ENCODE data around the gene HHATL.

HHATL gene

DNA sequence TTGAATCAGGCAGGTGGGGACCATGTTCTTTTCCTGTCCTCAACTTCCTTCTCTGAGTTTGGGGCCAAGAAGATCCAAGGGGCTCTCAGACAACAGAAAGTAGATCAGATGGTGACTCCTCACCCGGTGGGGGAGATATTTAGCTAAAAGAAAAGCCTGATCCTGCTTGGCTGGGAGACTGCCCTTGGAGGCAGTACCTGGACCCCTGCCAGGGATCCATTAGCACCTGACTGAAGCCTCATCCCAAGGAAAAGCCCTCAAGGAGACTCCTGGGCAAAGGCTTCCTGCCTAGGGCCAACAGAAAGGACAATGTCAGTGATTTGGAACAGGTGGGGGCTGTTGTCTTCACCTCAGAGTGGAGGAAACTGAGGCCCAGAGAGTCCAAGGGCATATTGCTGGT lies 33.5 kb upstream of the HHATL start:
- Histone ChIP-seq H3K36me3 (ENCODE audit: insufficient read depth, low read length) (no peaks in the 10 kb centered on the region), H3K27ac (no peak overlapping the region), H3K4me3 (no peak overlapping the region), H3K9ac (ENCODE audit: insufficient read length) (no peak overlapping the region), H3K9me3 (ENCODE audit: low read depth, low read length) (no peaks in the 10 kb centered on the region)
- TF ChIP-seq EZH2 (IDR thresholded peaks at IDR 0.05): no peak
- no peak for DNase-seq (ENCODE audit: low read depth, low spot score)

DNA sequence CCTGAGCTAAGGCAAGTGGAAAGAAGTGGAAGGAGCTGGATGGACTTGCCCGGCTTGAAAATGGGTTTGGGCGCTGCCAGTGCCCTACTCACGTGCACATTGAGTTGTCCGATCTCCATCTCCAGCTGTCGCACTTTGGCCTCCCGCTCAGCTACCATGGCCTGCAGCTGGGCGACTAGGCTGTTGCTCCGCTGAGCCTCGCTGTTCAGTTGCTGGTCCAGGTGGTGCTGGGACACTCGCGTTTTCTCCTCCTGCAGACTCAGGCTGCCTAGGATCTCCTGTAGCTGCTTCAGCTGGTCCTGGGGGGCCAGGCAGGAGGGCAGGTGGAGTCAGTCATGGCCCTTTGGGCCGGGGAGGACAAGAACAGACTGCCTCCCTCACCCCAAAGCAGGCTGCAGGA lies 33.0 kb upstream of the HHATL start:
- Histone ChIP-seq H3K36me3 (ENCODE audit: insufficient read depth, low read length) (no peaks in the 10 kb centered on the region), H3K9ac (ENCODE audit: insufficient read length) (no peak overlapping the region), H3K27ac (no peak overlapping the region), H3K9me3 (ENCODE audit: low read depth, low read length) (no peaks in the 10 kb centered on the region), H3K4me3 (no peak overlapping the region)
- no peak for DNase-seq (ENCODE audit: low read depth, low spot score)
- TF ChIP-seq FOXP2 (optimal IDR thresholded peaks at IDR 0.05; ENCODE audit: control extremely low read depth, extremely low read length, insufficient read depth): no peak
- no peak for TF ChIP-seq EZH2 (IDR thresholded peaks at IDR 0.05)
- no peak for TF ChIP-seq POLR2AphosphoS5 (IDR thresholded peaks at IDR 0.05; ENCODE audit: borderline replicate concordance, low read depth, low read length)

DNA sequence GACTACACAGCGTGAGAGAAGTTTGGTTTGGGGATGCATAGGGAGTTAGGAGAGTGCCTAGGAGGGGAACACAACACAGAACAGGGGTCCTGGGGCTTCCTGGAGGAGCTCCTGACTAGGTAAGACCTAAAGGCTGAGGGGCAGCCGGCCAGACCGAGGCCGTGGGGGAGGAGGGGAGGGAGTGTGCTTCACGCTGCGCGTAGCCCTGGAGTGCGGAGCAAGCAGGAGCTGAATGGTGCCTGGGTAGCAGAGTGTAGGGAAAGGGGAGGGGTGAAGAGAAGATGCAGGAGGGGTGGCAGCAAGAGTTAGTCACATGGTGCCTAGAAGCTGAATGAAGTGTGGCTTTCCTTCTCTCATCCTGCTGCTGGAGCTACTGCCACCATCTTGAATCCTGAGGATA lies 32.4 kb upstream of the HHATL start:
- Histone ChIP-seq H3K9ac (ENCODE audit: insufficient read length) (no peak overlapping the region), H3K9me3 (ENCODE audit: low read depth, low read length) (no peaks in the 10 kb centered on the region), H3K27ac (no peak overlapping the region), H3K36me3 (ENCODE audit: insufficient read depth, low read length) (no peaks in the 10 kb centered on the region), H3K4me3 (no peak overlapping the region)
- no peak for DNase-seq (ENCODE audit: low read depth, low spot score)
- TF ChIP-seq POLR2AphosphoS5 (IDR thresholded peaks at IDR 0.05; ENCODE audit: borderline replicate concordance, low read depth, low read length) (no peak), EZH2 (IDR thresholded peaks at IDR 0.05) (no peak), FOXP2 (optimal IDR thresholded peaks at IDR 0.05; ENCODE audit: control extremely low read depth, extremely low read length, insufficient read depth) (no peak)

DNA sequence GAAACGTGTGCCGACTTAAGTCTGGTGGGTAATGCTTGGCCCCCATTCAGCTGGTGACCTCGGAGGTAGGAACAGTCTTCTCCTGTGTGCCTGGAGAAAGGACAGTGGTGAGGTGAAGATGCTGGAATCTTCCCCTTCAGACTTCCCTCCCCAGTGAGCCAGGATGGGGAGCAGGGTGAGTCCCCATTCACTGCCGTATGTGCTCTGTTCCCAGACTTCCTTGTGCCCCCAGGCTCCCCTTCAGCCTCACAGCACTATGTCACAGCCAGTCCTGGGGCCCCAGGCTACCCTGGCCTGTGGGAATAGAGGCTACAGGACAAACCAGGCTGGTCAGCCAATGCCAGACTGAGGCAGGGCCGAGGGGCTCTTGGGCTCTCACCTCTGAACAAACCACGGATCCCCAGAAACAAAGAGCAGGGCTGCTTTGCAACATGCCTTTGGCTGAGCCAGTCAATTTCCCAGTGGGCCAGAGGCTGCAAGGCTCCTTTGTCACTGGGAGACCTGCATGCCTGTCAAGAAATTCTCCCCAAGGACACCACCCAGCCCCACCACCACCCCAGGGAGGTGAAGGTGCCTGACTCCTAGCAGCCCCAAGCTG lies 31.8 kb upstream of the HHATL start:
- H3K27ac ChIP-seq: no peak overlapping the region
- TF ChIP-seq POLR2AphosphoS5 (IDR thresholded peaks at IDR 0.05; ENCODE audit: borderline replicate concordance, low read depth, low read length) (no peak), EZH2 (IDR thresholded peaks at IDR 0.05) (no peak)
- no peaks in the 10 kb centered on the region for H3K36me3 ChIP-seq (ENCODE audit: insufficient read depth, low read length)
- no peak overlapping the region for H3K4me3 ChIP-seq
- H3K9ac ChIP-seq (ENCODE audit: insufficient read length): no peak overlapping the region
- DNase-seq (ENCODE audit: low read depth, low spot score): no peak
- no peaks in the 10 kb centered on the region for H3K9me3 ChIP-seq (ENCODE audit: low read depth, low read length)

DNA sequence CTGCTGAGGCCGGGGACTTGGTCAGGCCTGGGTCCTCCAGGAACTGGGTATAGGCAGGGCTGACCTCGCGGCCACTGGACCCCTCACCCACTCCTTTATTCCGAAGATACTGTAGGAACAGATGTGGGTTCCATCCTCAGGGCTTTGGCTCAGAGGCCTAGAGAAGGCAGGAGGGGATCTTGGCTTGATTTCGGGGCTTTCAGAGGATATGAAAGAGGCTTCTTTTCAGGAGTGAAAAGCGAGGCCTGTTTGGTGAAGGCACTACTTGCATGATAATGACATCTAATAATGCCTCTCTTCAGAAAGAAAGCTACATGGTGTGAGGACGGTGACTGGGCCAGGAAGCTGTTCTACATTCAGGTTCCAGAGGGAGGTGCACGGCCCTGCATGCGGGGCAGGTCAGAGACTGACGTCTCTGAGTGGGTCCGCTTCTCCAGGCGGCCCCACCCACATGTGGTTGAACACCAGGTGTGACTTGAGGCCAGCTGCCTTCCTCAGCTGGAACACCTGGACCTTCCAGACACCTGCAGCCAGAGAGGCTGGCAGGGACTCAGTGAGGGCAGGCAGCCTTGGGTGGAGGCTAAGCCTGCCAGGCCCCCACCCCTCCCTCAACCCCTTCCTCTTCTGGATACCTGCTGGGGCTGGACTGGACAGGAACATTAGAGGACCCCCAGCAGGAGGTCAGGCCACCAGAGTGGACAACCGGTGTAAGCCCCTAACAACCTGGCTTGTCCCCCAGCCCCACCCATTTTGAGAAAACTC lies 31.1 kb upstream of the HHATL start:
- Histone ChIP-seq H3K4me3 (no peak overlapping the region), H3K9me3 (ENCODE audit: low read depth, low read length) (no peaks in the 10 kb centered on the region), H3K36me3 (ENCODE audit: insufficient read depth, low read length) (no peaks in the 10 kb centered on the region), H3K9ac (ENCODE audit: insufficient read length) (no peak overlapping the region), H3K27ac (no peak overlapping the region)
- TF ChIP-seq EZH2 (IDR thresholded peaks at IDR 0.05) (no peak), POLR2AphosphoS5 (IDR thresholded peaks at IDR 0.05; ENCODE audit: borderline replicate concordance, low read depth, low read length) (no peak), FOXP2 (optimal IDR thresholded peaks at IDR 0.05; ENCODE audit: control extremely low read depth, extremely low read length, insufficient read depth) (no peak)
- DNase-seq (ENCODE audit: low read depth, low spot score): no peak

DNA sequence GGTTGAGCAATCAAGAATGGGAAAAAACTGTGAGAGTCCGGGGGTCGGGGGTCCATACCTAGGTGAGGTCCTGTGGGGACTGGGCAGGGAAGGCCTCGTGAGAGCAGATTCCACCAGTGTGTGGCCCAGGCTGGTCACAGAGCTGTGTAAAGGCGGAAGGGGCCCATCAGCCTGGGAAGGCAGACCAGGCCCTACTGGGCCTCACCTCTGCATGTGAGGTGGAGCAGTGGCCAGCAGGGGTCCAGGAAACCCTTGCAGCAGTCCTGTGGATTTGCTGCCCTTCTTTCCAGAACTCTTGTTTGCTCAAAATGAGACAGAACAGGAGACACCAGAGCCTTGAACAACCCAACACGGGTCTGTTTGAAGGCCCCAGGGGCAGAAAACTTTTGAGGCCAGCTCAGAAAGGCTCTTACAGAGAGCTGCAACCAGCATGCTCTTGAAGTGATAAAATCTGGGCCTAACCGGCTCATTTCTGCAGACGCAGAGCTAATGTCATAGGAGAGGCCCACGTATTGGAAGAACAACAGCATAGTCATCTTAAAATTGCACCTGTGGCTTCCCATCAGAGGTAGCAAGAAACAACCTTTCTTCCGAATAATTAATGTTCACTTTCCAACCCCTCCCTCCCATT lies 30.3 kb upstream of the HHATL start:
- H3K4me3 ChIP-seq: no peak overlapping the region
- no peak for DNase-seq (ENCODE audit: low read depth, low spot score)
- no peaks in the 10 kb centered on the region for H3K36me3 ChIP-seq (ENCODE audit: insufficient read depth, low read length)
- no peak for TF ChIP-seq FOXP2 (optimal IDR thresholded peaks at IDR 0.05; ENCODE audit: control extremely low read depth, extremely low read length, insufficient read depth)
- TF ChIP-seq POLR2AphosphoS5 (IDR thresholded peaks at IDR 0.05; ENCODE audit: borderline replicate concordance, low read depth, low read length): no peak
- no peaks in the 10 kb centered on the region for H3K9me3 ChIP-seq (ENCODE audit: low read depth, low read length)
- H3K9ac ChIP-seq (ENCODE audit: insufficient read length): no peak overlapping the region
- H3K27ac ChIP-seq: no peak overlapping the region

DNA sequence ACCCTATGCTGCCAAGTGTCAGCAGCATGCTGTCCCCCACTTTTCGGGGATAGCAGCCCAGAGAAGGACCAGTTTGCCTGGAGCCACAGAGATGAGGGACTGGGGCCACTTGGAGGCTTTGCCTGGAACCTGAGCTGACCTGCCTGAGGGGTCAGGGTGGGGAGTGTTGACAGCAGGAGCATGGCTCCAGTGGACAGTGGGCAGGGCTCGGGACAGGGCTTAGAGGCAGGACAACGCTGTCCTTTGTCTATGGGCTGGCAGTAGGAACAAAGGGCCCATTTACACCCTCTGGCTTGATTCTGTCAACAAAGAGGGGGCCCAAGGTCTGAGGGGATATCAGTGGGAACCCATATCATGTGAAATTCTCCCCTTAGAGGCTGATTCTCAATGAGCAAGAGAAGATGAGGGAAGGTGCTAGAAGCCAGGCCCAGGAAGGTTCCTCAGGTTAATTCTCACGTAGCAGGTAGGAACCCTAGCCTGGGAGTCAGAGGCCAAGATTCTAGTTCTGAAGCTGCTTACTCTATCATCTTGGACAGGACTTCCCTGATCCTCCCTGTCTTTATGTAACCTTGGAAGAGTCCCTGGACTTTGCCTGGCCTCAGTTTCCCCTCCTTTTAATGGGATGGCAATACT lies 29.7 kb upstream of the HHATL start:
- H3K4me3 ChIP-seq: no peak overlapping the region
- no peak for DNase-seq (ENCODE audit: low read depth, low spot score)
- H3K36me3 ChIP-seq (ENCODE audit: insufficient read depth, low read length): no peaks in the 10 kb centered on the region
- H3K9ac ChIP-seq (ENCODE audit: insufficient read length): no peak overlapping the region
- TF ChIP-seq EZH2 (IDR thresholded peaks at IDR 0.05) (no peak), POLR2AphosphoS5 (IDR thresholded peaks at IDR 0.05; ENCODE audit: borderline replicate concordance, low read depth, low read length) (no peak), FOXP2 (optimal IDR thresholded peaks at IDR 0.05; ENCODE audit: control extremely low read depth, extremely low read length, insufficient read depth) (no peak)
- H3K27ac ChIP-seq: no peak overlapping the region
- H3K9me3 ChIP-seq (ENCODE audit: low read depth, low read length): no peaks in the 10 kb centered on the region

DNA sequence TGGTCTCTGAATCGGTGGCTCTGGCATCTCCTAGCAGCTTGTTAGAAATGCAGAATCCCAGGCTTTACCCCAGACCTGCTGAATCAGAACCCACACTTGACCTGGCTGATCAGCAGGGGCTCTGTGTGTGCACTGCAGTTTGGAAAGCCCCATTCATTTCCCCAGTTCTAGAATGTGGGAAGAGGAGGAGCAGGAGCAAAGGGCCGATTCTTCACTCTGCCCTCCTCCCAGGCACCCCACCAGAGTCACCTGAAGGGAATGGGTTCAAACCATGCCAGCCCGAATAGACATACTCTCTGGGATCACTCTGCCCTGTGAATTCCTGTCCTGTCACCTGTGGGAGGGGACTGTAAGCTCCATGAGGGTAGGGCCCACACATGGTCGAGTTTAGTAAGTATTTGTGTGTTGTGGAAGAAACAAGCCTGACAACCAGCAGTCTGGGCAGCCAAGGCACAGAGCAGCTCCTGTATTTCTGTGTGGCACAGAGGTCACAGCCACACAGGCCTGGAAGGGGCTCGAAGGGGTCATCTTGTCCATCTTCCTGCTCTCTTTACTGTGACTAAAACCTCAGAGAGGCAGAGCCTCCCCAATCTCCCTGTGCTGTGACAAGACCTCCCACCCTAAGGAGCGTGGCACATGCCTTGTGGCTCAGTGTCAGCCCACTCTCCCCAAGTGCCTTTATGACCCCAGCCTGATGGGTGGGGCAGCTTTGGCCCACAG lies 29.0 kb upstream of the HHATL start:
- no peak for DNase-seq (ENCODE audit: low read depth, low spot score)
- TF ChIP-seq POLR2AphosphoS5 (IDR thresholded peaks at IDR 0.05; ENCODE audit: borderline replicate concordance, low read depth, low read length): no peak
- TF ChIP-seq EZH2 (IDR thresholded peaks at IDR 0.05): no peak
- TF ChIP-seq FOXP2 (optimal IDR thresholded peaks at IDR 0.05; ENCODE audit: control extremely low read depth, extremely low read length, insufficient read depth): no peak

More for the DNA sequence above, 29.0 kb upstream of the HHATL start:
- Histone ChIP-seq H3K27ac (no peak overlapping the region), H3K4me3 (no peak overlapping the region), H3K36me3 (ENCODE audit: insufficient read depth, low read length) (no peaks in the 10 kb centered on the region), H3K9ac (ENCODE audit: insufficient read length) (no peak overlapping the region), H3K9me3 (ENCODE audit: low read depth, low read length) (no peaks in the 10 kb centered on the region)
